ENCODE results near the gene MYT1. TPM values are rescaled to one million over a fixed set of nuclear protein-coding genes. Genes with fewer than 3 reads are reported as not detected.

MYT1 gene
- total RNA-seq, 1 experiment from 2014 or later = 7.1 TPM

- no peak for TF ChIP-seq POLR2A (IDR thresholded peaks at IDR 0.05; ENCODE audit: borderline replicate concordance, extremely low read depth, insufficient read depth, insufficient read length)
Measured at GRCh38 chr20:64188682-64189529, 24.7 kb downstream of the MYT1 start (continued).

GRCh38 chr20:64189530-64189966, 25.3 kb downstream of the MYT1 start:
- Histone ChIP-seq H3K9me2 (ENCODE audit: insufficient read depth) (no peaks in the 10 kb centered on the region), H3K36me3 (ENCODE audit: control insufficient read depth in 1 of 2, insufficient read depth in 2 of 2, low read length in 2 of 2) (no peaks in the 10 kb centered on the region), H3K9ac (ENCODE audit: low read length) (no peak overlapping the region), H3K79me2 (ENCODE audit: insufficient read depth, low read length) (no peaks in the 10 kb centered on the region), H3K9me3 (ENCODE audit: control insufficient read depth in 1 of 2, insufficient read depth in 1 of 2, low read depth in 1 of 2, low read length in 2 of 2) (peaks cover 0 to 11% of the 10 kb centered on the region in 2 experiments; a peak in 1 of 4 replicates), H3K4me1 (ENCODE audit: control insufficient read depth in 1 of 2, insufficient read depth in 2 of 2, low read length in 2 of 2) (peaks cover 0 to 7% of the 10 kb centered on the region in 2 experiments; a peak in 1 of 4 replicates), H3K4me2 (ENCODE audit: low read length) (no peak overlapping the region), H2AFZ (ENCODE audit: low read depth, low read length, poor library complexity, severe bottlenecking) (no peak overlapping the region), H4K20me1 (ENCODE audit: insufficient read depth) (no peaks in the 10 kb centered on the region), H3K27ac (ENCODE audit: low read depth, low read length) (no peak overlapping the region), H3K4me3 (replicated peaks in 1 of 2; ENCODE audit: low read depth in 1 of 2, low read length in 2 of 2) (no peak overlapping the region), H3K27me3 (ENCODE audit: insufficient read depth, low read length) (no peaks in the 10 kb centered on the region)
- BruUV-seq (replicated peaks) = no TSS peak
- POLR2A ChIA-PET = no interaction called here
- TF ChIP-seq SIN3A (IDR thresholded peaks at IDR 0.05; ENCODE audit: low read depth) (no peak), ZNF274 (IDR thresholded peaks at IDR 0.05; ENCODE audit: low read depth, low read length) (no peak), JUND (IDR thresholded peaks at IDR 0.05) (no peak)
- TF ChIP-seq, protein P1, sequence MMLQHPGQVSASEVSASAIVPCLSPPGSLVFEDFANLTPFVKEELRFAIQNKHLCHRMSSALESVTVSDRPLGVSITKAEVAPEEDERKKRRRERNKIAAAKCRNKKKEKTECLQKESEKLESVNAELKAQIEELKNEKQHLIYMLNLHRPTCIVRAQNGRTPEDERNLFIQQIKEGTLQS (IDR thresholded peaks at IDR 0.05) = no peak
- RAD21 ChIA-PET (ENCODE audit: low non-redundant PET in 1 of 2, low total read pairs in 2 of 2, uncharacterized antibody in 2 of 2, unreplicated experiment in 2 of 2) = no interaction called here
- ATAC-seq (no peak), DNase-seq (ENCODE audit: low read depth, low spot score) (no peak)
- CTCF ChIA-PET = no interaction called here
- intact Hi-C loops (cut with micrococcal nuclease) = no loop called here

DNA sequence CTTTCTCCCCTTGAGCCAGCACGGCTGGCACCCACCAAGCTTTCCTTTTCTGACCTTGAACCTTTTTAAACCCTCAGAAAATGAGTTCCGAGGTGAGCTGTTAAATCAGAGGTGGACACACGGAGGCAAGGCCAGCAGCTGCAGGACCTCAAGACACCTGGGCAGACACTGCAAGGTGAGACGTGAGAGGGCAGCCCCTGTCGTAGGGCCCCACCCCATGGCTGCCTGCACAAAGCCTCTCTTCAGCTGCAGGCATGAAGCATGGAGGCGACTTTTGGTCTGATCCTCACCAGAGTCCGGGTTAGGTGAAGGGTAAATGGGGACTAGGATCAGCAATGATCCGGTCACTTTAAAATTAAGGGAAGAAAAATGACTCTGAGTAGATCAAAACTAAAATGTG, 25.7 kb downstream of the MYT1 start:
- Histone ChIP-seq H3K9me3 (ENCODE audit: control insufficient read depth in 1 of 2, insufficient read depth in 1 of 2, low read depth in 1 of 2, low read length in 2 of 2) (peaks cover 0 to 11% of the 10 kb centered on the region in 2 experiments; a peak in 1 of 4 replicates), H2AFZ (ENCODE audit: low read depth, low read length, poor library complexity, severe bottlenecking) (no peak overlapping the region), H3K4me1 (ENCODE audit: control insufficient read depth in 1 of 2, insufficient read depth in 2 of 2, low read length in 2 of 2) (peaks cover 0 to 7% of the 10 kb centered on the region in 2 experiments; a peak in 1 of 4 replicates), H3K27ac (ENCODE audit: low read depth, low read length) (no peak overlapping the region), H3K27me3 (ENCODE audit: insufficient read depth, low read length) (no peaks in the 10 kb centered on the region), H3K36me3 (ENCODE audit: control insufficient read depth in 1 of 2, insufficient read depth in 2 of 2, low read length in 2 of 2) (no peaks in the 10 kb centered on the region), H4K20me1 (ENCODE audit: insufficient read depth) (no peaks in the 10 kb centered on the region), H3K9ac (ENCODE audit: low read length) (no peak overlapping the region), H3K79me2 (ENCODE audit: insufficient read depth, low read length) (no peaks in the 10 kb centered on the region), H3K4me2 (ENCODE audit: low read length) (no peak overlapping the region), H3K9me2 (ENCODE audit: insufficient read depth) (no peaks in the 10 kb centered on the region), H3K4me3 (replicated peaks in 1 of 2; ENCODE audit: low read depth in 1 of 2, low read length in 2 of 2) (no peak overlapping the region)
- DNase-seq (ENCODE audit: low read depth, low spot score) = no peak
- RAD21 ChIA-PET (ENCODE audit: low non-redundant PET in 1 of 2, low total read pairs in 2 of 2, uncharacterized antibody in 2 of 2, unreplicated experiment in 2 of 2) = no interaction called here
- no TSS peak for BruUV-seq (replicated peaks)
- POLR2A ChIA-PET = no interaction called here
- CTCF ChIA-PET = no interaction called here
- ATAC-seq = no peak
- TF ChIP-seq SIN3A (IDR thresholded peaks at IDR 0.05; ENCODE audit: low read depth) = no peak
- intact Hi-C loops (cut with micrococcal nuclease) = no loop called here

All from HCT116 (cell line).